ENCODE measurements around the gene ENC1.

GRCh38 chr5:74659172-74659571 lies 18.6 kb upstream of the ENC1 start:
- TF ChIP-seq, protein P1, sequence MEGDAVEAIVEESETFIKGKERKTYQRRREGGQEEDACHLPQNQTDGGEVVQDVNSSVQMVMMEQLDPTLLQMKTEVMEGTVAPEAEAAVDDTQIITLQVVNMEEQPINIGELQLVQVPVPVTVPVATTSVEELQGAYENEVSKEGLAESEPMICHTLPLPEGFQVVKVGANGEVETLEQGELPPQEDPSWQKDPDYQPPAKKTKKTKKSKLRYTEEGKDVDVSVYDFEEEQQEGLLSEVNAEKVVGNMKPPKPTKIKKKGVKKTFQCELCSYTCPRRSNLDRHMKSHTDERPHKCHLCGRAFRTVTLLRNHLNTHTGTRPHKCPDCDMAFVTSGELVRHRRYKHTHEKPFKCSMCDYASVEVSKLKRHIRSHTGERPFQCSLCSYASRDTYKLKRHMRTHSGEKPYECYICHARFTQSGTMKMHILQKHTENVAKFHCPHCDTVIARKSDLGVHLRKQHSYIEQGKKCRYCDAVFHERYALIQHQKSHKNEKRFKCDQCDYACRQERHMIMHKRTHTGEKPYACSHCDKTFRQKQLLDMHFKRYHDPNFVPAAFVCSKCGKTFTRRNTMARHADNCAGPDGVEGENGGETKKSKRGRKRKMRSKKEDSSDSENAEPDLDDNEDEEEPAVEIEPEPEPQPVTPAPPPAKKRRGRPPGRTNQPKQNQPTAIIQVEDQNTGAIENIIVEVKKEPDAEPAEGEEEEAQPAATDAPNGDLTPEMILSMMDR (IDR thresholded peaks at IDR 0.05; ENCODE audit: insufficient read depth, low read length, poor library complexity, severe bottlenecking): no peak
- no peak for TF ChIP-seq EZH2phosphoT487 (conservative IDR thresholded peaks at IDR 0.05; ENCODE audit: low read length)
